SU-DHL-6 (cell line): ENCODE measurements around the gene TP53I3.

Source experiments
- H2AFZ ChIP-seq: fragments of 200-600 bp; sonication (generic); 2 replicates; pipeline ENCODE4 v1.6.1; 2014; ENCODE audit warnings: low read depth, mild to moderate bottlenecking, moderate library complexity, mixed read lengths, antibody characterized with exemption, low read length; ENCODE audit not compliant: severe bottlenecking
- H3F3A ChIP-seq: fragments of 200-600 bp; shearing (Covaris generic); 2 replicates; pipeline ENCODE4 v1.6.0; 2016; ENCODE audit warnings: antibody characterized with exemption, mild to moderate bottlenecking; ENCODE audit not compliant: insufficient read depth
- H3K27ac ChIP-seq: fragments of 200-600 bp; sonication (generic); 2 replicates; pipeline ENCODE4 v1.5.1; 2016; ENCODE audit warnings: low read depth, mild to moderate bottlenecking, low read length, moderate library complexity, mixed read lengths
- H3K27me3 ChIP-seq: fragments of 200-600 bp; sonication (generic), shearing (Covaris generic); 2 replicates; pipeline ENCODE4 v1.6.0; 2014; ENCODE audit warnings: mild to moderate bottlenecking, low read length
- H3K36me3 ChIP-seq: fragments of 200-600 bp; sonication (generic); 2 replicates; pipeline ENCODE4 v1.6.1; 2014; ENCODE audit warnings: mild to moderate bottlenecking, low read length, mixed read lengths
- H3K4me2 ChIP-seq: fragments of 300-600, 200-600 bp; shearing (Covaris generic), sonication (generic); 2 replicates; pipeline ENCODE4 v1.6.0; 2014; ENCODE audit warnings: low read length, low read depth, mild to moderate bottlenecking; ENCODE audit not compliant: poor library complexity, severe bottlenecking
- H3K4me3 ChIP-seq: fragments of 200-600 bp; sonication (generic); 2 replicates; pipeline ENCODE4 v1.5.1; 2014; ENCODE audit warnings: antibody characterized with exemption, low read length, mild to moderate bottlenecking, mixed read lengths; ENCODE audit not compliant: insufficient read depth, poor library complexity, severe bottlenecking
- H3K79me2 ChIP-seq: fragments of 200-600 bp; sonication (generic); 2 replicates; pipeline ENCODE4 v1.6.1; 2014; ENCODE audit warnings: mild to moderate bottlenecking, low read length, moderate library complexity; ENCODE audit not compliant: insufficient read depth
- H3K9ac ChIP-seq: fragments of 200-600 bp; sonication (generic); 2 replicates; pipeline ENCODE4 v1.7.0; 2014; ENCODE audit warnings: mild to moderate bottlenecking, low read length
- H3K9me2 ChIP-seq: fragments of 200-600 bp; sonication (generic); replicated peaks from 2 replicates; pipeline ENCODE4 v1.6.1; 2014; ENCODE audit warnings: low read length; ENCODE audit not compliant: insufficient read depth
- H3K9me3 ChIP-seq: fragments of 200-600 bp; sonication (generic); 2 replicates; pipeline ENCODE4 v1.6.1; 2014; ENCODE audit warnings: low read length, mixed read lengths; ENCODE audit not compliant: insufficient read depth
- H4K20me1 ChIP-seq: fragments of 200-600 bp; sonication (generic); 2 replicates; pipeline ENCODE4 v1.6.1; 2014; ENCODE audit warnings: low read depth, mild to moderate bottlenecking, antibody characterized with exemption, low read length, moderate library complexity, mixed read lengths
- EZH2phosphoT487 ChIP-seq: fragments of 200-600 bp; sonication (generic), shearing (Covaris generic); conservative IDR thresholded peaks from 2 replicates; pipeline ENCODE4 v1.6.1; 2018; ENCODE audit warnings: mild to moderate bottlenecking, antibody characterized with exemption, low read length, moderate library complexity, mixed read lengths
- TF ChIP-seq, protein P1 (sequence below): fragments of 200-600 bp; sonication (generic); IDR thresholded peaks from one replicate; pipeline ENCODE4 v1.5.1; 2017; ENCODE audit warnings: antibody characterized with exemption, mild to moderate bottlenecking, low read length, moderate library complexity; ENCODE audit not compliant: insufficient read depth, poor library complexity, severe bottlenecking

The TP53I3 gene

DNA sequence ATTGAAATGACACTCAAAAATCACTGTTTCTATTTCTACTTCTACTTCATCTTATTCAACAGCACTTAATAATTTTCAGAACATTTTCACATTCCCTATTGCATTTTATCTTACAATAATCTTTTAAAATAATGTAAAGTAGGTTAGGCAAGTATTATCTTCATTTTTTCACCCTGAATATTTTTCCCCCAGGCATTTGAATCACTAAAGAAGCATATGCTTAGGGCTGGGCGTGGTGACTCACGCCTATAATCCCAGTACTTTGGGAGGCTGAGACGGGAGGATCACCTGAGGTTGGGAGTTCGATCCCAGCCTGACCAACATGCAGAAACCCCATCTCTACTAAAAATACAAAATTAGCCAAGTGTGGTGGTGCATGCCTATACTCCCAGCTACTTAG is 44.1 kb downstream of the TP53I3 start:
- H3K27ac ChIP-seq, result no peak overlapping the region
- no peaks in the 10 kb centered on the region for H4K20me1 ChIP-seq
- H3K79me2 ChIP-seq, result peaks cover 56% of the 10 kb centered on the region
- no peak overlapping the region for H3K4me3 ChIP-seq
- no peak overlapping the region for H3K4me2 ChIP-seq
- no peaks in the 10 kb centered on the region for H3K9me3 ChIP-seq
- 0 out of 2 replicates have a peak, but pooled peaks cover 3% of the 10 kb centered on the region for H3F3A ChIP-seq
- no peak overlapping the region for H3K9ac ChIP-seq
- H3K27me3 ChIP-seq, result no peaks in the 10 kb centered on the region
- peaks cover 4% of the 10 kb centered on the region; the same call in 1 of the 2 replicates for H3K36me3 ChIP-seq
- H3K9me2 ChIP-seq, result no peaks in the 10 kb centered on the region
- H2AFZ ChIP-seq, result no peak overlapping the region
- no peak for TF ChIP-seq EZH2phosphoT487
- TF ChIP-seq, protein P1, sequence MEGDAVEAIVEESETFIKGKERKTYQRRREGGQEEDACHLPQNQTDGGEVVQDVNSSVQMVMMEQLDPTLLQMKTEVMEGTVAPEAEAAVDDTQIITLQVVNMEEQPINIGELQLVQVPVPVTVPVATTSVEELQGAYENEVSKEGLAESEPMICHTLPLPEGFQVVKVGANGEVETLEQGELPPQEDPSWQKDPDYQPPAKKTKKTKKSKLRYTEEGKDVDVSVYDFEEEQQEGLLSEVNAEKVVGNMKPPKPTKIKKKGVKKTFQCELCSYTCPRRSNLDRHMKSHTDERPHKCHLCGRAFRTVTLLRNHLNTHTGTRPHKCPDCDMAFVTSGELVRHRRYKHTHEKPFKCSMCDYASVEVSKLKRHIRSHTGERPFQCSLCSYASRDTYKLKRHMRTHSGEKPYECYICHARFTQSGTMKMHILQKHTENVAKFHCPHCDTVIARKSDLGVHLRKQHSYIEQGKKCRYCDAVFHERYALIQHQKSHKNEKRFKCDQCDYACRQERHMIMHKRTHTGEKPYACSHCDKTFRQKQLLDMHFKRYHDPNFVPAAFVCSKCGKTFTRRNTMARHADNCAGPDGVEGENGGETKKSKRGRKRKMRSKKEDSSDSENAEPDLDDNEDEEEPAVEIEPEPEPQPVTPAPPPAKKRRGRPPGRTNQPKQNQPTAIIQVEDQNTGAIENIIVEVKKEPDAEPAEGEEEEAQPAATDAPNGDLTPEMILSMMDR, result no peak

DNA sequence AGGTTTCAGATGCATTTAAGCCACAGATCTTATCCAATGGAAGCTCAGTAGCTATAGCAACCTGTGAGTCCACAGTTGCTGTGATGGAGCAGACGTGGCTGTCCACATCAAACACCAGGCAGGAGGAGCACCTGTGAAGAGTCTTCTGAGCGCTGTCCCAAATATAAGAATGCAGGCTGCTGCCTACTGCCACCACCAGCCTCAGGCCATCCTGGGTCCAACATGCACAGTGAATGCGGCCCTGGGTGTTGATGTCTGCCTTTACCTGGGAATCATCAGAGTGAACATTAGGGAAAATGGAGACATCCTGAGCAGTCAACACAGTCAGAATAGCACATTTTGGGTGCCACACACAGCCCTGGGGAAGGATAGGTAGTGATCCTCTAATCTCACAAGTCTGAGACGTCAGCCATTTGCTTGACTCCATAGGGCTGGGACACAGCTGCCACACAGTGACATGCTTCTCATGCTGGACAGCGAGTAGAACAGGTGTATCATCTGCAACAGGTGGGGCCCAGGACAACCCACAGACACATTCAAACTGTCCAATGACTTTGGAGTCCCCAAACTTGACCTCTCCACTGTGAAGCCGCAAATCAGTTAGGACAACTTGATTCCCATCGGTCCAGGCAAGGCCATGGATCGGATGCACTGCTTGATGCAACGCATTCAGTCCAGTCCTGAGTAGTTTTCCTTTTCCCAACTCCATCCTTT is 45.7 kb downstream of the TP53I3 start:
- Histone ChIP-seq H3K27ac (no peak overlapping the region), H3K27me3 (no peaks in the 10 kb centered on the region), H3K4me2 (no peak overlapping the region), H3K36me3 (peaks cover 4% of the 10 kb centered on the region; the same call in 1 of the 2 replicates), H3K9me3 (no peaks in the 10 kb centered on the region), H4K20me1 (peaks cover 3% of the 10 kb centered on the region; the same call in 1 of the 2 replicates), H3K4me3 (no peak overlapping the region), H2AFZ (no peak overlapping the region), H3K79me2 (peaks cover 48% of the 10 kb centered on the region), H3K9ac (no peak overlapping the region), H3K9me2 (no peaks in the 10 kb centered on the region), H3F3A (0 out of 2 replicates have a peak, but pooled peaks cover 2% of the 10 kb centered on the region)
- no peak for TF ChIP-seq EZH2phosphoT487
- TF ChIP-seq, protein P1, result no peak
